ENCODE measurements around the gene SIGLEC9.

SIGLEC9 gene

DNA sequence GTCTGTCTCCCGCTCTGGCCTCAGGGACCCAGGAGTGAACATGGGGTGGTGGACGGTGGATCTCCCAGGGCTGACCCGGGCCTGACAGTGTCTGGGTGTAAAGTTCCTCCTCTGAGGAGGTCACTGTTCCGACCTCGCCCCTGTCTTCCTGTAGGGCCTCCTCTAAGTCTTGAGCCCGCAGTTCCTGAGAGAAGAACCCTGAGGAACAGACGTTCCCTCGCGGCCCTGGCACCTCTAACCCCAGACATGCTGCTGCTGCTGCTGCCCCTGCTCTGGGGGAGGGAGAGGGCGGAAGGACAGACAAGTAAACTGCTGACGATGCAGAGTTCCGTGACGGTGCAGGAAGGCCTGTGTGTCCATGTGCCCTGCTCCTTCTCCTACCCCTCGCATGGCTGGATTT, at the start of gene SIGLEC9:
TSS of gene SIGLEC9 (plus strand) at position 178 of the 400 bp plus-strand sequence. CDS start at position 247, 69 bp downstream.
- no peak for DNase-seq

DNA sequence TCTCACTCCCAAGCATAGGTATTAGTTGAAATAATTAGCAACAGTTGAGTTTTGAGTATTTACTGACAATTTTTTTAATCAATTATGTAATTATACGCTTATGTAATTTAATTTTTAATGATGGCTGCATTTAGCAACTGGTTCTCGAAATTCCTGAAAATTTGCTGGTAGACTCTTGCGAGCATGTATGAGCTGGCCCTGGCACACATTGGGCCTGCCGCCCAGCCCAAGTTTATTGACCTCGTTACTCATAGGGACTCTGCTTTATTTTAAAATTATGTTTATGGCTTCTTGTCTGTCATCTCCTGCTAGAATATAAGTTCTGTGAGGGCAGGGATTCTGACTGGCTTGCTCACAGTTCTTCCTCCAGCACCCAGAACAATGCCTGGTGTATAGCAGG, 48.7 kb upstream of the SIGLEC9 start:
- DNase-seq, result no peak

DNA sequence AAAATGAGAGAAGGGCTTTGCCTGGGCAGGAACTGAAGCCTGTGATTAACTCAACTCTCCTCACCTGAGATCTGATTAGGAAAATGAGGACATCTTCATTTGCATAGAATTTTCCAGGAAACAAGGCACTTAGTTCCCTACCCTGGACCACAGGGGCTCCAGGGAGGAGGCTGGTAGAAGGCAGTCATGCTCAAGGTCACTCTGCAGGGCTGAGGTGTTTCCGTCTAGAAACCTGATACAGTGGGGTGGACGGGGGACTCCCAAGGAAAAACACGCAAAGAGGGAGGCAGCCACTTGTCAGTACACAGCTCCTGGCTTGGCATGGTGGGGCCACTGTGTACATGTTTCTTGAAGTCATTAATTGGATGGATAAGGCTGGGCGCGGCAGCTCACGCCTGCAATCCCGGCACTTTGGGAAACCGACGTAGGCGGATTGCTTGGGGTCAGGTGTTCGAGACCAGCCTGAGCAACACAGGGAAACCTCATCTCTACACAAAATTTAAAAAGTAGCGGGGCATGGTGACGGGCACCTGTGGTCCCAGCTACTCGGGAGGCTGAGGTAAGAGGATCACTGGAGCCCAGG, 48.0 kb upstream of the SIGLEC9 start:
- no peak for DNase-seq

DNA sequence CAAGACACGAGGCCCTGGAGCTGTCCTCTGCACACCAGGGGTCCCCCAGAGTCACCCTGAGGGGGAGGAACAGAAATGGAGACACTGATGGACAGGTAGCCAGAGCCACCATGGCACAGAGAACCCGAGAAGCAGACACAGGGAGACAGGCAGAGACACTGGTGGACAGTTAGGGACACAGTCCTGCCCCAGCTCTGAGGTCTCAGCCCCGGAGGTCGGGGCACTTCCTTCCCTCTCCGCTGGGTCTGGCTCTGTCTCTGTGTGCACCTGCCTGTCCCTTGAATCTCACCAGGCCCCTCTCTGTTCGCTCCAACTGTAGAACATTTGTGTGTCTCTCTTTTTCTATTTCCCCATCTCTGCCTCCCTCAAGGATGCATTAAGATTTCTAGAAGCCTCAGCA, 46.6 kb upstream of the SIGLEC9 start:
- no peak for DNase-seq

DNA sequence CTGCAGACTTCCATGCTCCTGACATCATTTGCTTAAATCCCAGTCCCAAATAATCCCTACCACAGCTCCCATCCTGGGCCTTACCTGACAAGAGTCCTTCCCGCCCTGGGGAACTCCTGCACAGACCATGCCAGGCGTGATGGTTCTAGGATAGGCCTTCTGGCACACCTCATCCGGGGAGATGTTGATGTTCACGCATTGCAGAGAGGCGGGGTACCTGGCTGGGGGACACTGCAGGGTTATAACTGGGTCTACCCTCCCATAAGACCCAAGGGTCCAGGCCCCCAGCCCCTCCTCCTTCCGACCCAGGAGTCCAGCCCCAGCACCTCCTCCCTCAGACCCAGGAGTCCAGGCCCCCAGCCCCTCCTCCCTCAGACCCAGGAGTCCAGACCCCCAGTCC, 46.0 kb upstream of the SIGLEC9 start:
- DNase-seq, result no peak

DNA sequence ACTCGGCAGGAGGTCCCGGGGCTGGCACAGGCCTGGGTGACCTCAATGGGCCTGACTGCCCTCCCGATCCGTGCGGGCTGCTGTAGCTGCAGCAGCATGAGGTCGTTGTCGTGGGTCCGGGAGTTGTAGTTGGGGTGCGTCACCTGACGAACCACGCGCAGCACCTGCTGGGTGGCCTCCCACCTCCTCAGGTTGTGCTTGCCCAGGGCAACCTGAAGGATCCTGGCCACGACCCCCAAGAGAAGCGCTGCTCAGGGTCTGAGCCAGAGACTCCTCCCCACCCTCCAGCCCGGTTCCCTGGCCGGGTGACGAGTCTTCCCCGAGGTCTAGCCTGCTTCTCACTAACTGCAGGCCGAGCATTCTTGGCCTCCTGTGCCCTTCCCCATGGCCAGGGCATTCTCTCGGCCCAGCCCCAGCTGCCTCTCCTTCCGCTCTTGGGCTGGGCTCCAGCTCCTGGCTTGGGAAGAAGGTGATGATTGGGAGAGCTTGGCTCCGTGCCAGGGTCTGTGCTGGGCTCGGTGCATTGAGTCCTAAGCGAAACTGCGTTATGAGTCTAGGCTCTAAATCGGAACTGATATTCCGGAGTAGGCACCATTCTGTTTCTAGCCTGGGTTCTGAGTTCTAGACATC, 45.1 kb upstream of the SIGLEC9 start:
- no peak for DNase-seq

DNA sequence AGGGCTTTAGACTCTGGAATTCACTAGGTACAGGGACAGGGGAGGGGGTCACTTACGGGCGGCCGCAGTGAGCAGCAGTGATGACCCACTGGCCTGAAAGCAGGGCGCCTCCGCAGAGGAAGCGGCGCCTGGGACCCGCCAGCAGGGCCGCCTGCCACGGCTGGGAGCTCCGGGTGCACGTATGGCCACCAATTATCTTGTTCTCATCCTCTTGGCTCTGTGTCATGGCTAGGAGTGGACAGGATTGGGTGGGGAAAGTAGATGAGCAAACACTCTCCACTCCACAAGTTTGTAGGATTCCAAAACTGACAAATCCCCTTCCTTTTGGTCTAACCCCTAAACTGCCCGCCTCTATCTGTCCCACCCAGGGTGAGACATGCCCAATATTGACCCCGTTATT, 43.2 kb upstream of the SIGLEC9 start:
- DNase-seq, result no peak

DNA sequence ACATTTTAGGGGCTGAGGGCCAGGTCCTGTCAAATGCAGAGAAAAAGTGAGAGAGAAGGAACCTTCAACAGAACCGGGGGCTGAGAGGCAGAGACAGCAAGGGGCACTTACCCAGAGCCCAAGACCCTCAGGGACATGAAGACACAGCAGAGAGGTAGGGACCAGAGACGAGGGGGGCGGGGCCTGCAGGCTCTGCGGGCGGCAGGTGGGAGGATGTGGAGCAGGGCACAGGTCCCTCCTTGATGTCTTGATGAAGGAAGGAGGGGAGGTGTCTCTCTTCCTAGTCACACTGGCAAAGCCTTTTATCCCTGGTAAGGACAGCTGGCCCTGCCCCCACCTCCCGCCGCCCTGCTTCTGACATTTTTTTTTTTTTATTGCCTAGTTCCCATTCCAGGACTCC, 42.1 kb upstream of the SIGLEC9 start, which contains the start of gene KLK14:
TSS of gene KLK14 (minus strand) at position 277 of the 400 bp plus-strand sequence. CDS start at position 4, 273 bp downstream.
- no peak for DNase-seq

DNA sequence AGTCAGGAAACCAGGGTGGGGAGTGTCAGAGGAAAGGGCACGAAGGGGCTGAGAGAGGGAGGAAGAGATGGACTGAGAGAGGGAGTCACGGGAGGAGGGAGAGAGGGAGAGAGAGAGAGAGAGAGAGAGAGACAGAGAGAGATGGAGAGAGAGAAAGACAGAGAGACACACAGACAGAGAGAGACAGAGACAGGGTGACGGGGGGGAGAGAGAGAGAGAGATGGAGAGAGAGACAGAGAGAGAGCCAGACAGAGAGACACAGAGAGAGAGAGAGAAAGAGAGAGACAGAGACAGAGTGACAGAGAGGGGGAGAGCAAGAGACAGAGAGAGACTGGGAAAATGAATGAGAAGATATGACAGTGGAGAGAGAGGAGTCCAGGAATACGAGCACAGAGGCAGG, 41.5 kb upstream of the SIGLEC9 start:
- no peak for DNase-seq

DNA sequence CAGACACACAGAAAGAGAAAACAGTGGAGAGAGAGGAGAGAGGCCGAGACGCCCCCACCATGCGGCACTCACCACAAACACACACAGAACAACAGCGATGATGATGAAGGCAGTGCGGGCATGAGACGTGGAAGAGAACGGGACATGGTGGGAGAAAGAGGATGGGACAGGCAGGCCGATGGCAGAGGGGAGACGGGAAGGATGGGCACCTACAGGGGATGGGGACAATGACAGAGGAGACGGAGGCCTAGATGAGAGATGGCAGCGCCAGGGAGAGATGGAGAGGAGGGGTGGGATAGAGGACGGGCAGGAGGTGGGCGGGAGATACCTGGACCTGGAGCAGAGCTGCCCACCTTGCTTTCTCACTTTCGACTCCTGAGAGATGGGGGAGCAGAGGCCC, 40.9 kb upstream of the SIGLEC9 start:
- no peak for DNase-seq

DNA sequence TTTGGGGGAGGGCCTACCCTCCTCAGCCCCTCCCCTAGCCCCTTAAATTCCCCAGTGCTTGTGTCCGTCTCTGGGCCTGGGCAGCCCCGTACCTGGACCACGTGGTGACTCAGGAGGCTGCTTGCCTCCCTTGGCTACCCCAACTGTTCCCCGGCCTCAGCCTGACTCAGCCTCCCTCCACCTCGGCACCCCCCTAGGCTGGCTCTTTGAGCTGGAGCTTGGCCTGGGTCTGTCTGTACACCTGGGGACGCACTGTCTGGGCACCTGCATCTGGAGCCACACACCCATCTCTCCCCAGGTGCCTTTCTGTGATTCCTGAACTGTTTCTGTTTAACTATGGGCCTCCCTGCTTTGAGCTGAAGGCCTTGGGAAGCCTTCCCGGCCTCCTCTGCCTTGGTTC, 40.2 kb upstream of the SIGLEC9 start:
- DNase-seq, result no peak

DNA sequence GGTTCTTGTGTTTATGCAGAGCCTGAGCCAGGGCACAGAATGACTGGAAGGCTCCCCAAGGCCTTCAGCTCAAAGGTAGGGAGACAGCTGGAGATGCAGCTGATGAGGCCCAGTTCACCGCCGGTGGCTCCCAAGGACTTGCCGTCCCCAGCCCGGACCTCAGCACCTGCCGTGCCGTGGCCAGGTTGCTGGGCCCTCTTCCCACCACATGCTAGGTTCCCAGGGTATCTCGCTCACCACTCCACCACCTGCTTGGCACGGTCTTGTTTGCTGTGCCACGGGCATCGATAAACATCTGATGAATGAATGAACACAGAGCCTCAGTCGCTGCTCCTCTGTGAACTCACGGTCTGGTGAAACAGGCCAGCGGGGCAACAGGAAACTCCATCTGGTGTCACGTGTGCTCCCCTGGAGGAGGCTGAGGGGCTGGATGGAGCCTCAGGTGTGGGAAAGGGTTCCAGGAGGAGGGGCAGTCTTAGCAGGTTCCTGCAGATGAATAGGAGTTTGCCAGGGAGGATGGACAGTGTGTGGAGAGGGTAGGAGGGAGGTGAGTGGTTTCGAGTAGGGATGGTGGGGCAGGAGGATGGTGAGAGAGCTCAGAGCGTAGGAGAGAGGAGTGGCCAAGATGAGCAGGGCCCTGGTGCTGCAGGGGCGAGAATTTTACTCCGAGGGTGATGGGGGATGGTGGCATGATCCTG, 38.4 kb upstream of the SIGLEC9 start:
- DNase-seq, result no peak

DNA sequence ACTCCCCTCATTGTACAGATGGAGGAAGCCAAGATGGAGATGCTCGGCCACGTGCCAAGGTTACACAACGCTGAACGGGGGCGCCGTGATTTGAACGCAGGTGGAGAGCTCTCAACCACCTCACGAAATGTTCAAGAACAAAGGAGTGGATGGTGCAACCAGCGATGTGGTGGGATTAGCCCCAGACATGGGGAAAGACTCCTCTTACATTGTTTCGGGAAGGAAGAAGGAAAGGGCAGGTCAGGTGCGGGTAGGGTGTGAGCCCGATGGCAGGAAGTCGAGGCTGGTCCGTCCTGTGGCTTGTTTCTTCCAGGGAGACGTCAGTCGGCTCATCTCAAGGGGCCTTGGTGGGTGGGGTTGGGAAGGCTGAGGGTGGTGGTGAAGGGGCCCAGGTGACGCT, 34.9 kb upstream of the SIGLEC9 start:
- DNase-seq, result no peak

DNA sequence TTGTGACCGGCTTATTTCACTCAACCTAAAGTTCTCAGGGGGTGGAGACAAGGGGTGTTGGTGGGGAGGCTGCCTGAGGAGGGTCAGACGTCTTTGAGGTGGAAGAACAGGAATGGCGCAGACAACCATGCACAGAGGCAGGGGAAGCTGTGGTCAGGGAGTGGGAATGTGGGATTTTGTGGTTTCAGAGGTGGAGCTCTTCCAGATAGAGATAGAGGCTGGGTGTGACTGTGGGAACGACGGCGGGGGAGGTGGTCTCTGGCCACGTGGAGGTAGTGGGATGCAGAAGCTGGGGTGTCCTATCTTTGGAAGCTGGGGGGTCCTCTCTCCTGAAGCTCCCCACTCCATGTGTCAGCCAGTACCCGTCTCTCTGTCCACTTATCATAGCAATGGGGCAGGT, 34.2 kb upstream of the SIGLEC9 start:
- DNase-seq, result no peak

DNA sequence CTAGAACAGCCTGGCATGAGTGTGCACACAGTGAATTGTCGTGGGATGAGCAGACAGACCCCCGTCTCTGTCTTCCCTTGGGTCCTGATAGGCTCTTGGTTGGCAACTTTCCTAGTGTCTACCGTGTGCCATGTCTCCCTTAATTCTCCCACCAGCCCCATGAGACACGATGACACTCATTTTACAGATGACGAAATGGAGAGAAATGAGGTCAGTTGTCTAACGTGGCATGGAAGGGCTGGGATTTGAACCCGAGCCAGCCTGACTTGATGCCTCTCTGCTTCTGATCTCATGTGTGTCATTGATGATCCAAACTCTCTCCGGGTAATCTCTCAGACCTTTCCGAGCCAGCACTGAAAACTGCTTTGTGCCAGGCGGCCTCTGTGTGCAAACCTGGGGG, 33.6 kb upstream of the SIGLEC9 start:
- no peak for DNase-seq

DNA sequence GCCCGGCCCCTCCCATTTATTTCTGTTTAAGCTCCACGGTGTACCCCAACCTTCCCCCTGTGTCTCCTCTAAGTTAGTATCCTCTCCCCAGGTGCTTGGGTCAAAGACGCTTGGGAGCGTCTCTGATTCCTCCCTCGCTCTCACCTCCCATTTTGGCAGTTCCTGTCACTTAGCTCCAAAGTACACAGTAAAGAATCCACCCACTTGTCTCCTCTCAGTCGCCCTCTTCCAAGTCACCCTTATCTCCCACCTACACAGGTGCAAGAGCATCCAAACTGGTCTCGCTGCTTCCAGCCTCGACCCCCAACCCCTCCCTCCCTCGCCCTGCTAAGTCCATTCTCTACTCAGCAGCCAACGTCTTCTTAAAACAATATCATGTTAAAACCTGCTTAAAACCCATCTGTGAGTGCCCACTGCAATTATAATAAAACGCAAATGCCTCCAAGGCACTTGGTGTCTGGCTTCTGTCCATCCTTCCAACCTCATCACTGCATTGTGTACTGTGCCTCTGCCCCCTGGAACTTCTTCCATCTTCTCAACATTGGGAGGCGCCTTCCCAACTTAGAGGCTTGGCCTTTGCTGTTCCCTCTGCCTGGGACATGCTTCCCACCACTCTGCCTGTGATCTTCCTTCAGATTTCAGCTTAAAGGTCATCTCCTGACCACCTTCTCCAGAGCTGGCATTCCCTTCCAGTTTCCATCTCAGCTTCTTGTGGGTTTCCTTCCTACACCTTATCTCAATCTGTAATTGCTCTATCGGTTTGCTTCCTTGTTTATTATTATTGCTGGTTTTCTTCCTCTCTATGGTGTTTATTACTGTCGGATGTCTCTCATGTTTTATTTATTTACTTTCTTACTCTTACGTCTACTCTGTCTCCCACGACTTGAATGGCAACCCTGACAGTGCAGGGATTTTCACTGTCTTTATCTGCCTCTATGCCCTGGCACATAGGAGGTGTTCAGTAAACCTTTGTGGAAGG, 32.5 kb upstream of the SIGLEC9 start:
- DNase-seq, result no peak

DNA sequence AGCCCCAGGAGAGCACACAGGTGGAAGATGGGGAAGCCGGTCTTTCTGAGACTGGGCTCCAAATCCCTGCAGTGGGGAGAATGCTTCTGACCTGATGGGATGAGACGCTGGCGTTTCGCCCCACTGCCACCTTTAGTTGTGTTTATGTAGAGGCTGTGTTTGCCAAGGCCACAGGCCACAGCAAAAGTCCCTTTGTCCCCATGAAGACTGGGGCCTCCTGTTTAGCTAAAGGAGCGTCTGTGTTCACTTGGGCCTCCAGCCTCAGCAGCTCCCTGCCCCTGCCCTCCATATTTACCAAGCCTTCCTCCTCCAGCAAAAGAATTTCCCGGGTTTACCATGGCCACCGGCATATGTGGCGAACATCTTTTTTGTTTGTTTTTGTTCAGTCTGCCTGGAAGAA, 31.6 kb upstream of the SIGLEC9 start:
- DNase-seq, result no peak

DNA sequence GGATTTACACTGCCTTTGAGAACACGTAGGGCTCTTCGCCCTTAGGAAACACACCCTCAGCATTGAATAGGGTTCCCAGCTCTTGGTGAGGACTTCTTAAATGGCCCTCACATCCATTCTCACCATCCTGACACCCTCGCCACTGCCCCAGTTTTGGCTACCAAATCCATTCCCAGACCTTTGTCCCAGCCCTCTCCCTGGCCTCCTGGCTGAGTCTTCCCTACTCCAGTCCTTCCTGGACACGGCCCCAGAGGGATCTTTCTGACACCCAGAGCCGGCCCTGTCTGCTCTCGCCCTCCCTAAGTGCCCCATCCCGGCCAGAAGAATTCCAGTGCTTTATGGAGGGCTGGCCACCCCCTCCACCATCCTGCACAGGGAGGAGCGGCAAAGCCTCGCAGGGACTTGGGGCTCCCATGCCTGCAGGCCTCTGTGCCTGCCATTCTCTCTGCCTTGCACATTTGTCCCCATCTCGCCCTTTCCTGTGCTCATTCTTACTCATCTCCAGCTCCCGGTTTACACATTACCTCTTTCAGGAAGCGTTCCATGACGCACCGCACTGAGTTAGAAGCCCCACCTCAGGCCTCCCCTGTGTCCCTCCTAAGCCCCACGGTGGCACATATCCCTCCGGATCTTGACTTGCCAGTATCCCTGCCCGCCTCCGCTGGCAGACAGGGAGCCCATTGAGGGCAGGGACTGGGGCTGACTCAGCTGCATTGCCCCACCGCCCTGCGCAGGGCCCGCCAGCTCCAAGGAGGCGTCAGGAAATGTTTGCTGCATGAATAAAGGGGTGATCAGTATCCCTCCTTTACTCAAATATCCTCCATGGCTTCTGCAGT, 31.0 kb upstream of the SIGLEC9 start:
- DNase-seq, result no peak

DNA sequence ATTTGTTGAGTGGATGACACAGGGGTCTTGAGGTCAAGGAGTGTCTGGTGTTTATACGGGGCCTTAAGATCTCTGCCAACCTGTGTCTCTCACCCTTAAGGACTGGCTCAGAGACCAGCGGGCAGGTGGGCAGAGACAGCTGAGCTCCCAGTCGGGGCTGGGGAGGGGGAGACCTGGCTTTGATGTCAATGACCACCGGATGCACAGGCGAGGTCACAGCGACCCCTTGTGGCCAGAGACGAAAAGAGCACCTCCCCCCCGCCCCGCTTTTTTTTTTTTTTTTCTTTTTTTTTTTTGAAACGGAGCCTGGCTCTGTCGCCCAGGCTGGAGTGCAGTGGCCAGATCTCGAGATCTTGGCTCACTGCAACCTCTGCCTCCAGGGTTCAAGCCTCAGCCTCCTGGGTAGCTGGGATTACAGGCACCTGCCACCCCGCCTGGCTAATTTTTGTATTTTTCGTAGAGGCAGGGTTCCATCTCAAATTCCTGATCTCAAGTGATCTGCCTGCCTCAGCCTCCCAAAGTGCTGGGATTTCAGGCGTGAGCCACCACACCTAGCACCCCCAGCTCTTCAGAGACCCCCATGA, 29.9 kb upstream of the SIGLEC9 start:
- no peak for DNase-seq

DNA sequence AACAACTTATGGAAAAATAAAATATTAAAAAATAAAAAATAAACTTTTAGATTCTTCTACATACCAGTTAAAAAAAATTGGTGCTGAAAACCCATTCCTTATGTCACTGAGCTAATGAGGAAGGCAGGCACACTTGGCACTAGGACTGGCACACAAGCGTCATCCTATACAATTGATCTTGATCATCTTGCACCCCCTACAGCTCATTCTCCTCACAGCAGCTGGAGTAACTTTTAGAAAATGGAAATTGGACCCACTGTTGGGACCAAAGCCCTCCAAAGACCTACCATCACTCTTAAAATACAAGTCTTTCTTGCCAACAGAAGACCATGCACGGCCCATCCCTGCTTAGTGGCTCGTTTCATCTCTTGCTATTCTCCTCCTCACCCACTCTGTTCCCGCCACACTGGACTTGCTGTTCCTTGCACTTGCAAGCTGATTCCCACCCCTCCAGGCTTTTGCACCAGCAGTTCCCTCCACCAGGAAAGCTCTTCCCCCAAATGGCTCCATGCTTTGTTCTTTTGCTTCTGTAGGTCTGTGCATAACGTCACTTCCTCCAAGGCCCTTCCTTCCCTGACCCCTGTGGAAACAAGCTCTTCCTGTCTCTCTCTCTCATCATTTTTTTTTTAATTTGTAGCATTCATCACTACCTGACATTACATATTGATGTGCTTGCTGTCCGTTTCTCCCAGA, 28.1 kb upstream of the SIGLEC9 start:
- no peak for DNase-seq

DNA sequence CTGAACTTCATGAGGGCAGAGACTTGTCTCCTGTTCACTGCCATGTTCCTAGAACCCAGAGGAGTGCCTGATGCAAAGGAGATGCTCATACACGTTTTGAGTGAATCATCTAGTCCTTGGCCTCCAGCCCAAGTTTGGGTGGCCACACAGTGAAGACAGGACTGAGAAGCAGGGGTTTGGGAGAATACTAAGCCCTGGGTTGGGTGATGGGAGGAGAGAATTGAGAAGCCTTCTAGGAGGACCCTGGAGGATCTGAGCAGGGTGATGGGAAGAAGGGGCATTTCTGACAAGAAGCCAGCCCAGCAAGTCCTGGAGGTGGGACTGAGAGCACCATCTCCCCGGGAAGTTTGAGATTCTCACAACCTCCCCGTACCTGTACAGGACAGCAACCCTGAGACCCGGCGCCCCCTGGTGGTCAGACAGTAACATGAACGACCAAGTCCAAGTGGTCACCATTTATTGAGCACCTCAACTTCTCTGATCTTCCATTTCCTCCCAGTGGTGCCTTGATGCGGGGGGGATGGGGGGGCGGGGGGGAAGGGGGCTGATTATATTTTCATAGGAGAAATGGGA, 27.5 kb upstream of the SIGLEC9 start:
- DNase-seq, result no peak
